ENCODE results near the gene CYTH4.

GRCh38 chr22:37293172-37293571 lies 10.9 kb downstream of the CYTH4 start:
- TF ChIP-seq MYC (IDR thresholded peaks at IDR 0.05; ENCODE audit: insufficient read depth, insufficient read length, insufficient replicate concordance, low read length, severe bottlenecking) = no peak
- TF ChIP-seq JUND (IDR thresholded peaks at IDR 0.05; ENCODE audit: low read depth, low read length) = no peak
- TF ChIP-seq SMC3 (IDR thresholded peaks at IDR 0.05; ENCODE audit: borderline replicate concordance, low read length) = no peak

Data from GM12878 (cell line).